C4-2B (cell line): ENCODE measurements around the gene EVA1B.

Source experiments
- ZFX ChIP-seq: fragments of 450-650 bp; IDR thresholded peaks from 2 replicates; pipeline ENCODE4 v1.6.1; 2017
- TF ChIP-seq, protein P1 (sequence below): fragments of 450-650 bp; conservative IDR thresholded peaks from 2 replicates; pipeline ENCODE4 v1.5.1; 2017; ENCODE audit warnings: mild to moderate bottlenecking

DNA sequence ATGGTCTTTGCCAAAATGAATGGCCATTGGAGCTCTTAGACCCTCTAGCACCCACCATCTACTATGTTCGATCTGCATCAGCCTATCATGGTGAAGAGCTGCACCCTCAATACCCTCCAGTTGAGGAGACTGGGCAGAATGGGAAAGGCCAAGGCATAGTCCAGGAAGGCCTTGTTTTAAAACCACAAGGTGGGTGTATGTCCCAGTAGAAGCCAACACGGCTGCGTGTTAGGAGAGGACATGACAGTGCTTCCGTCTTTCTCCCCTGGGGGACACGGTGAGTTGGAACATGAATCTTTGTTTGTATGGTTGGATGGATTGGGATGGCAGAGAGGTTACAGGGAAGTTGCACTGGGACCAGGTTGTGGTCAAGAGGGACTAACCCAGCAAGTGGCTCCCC is 35.9 kb downstream of the EVA1B start:
- TF ChIP-seq, protein P1, sequence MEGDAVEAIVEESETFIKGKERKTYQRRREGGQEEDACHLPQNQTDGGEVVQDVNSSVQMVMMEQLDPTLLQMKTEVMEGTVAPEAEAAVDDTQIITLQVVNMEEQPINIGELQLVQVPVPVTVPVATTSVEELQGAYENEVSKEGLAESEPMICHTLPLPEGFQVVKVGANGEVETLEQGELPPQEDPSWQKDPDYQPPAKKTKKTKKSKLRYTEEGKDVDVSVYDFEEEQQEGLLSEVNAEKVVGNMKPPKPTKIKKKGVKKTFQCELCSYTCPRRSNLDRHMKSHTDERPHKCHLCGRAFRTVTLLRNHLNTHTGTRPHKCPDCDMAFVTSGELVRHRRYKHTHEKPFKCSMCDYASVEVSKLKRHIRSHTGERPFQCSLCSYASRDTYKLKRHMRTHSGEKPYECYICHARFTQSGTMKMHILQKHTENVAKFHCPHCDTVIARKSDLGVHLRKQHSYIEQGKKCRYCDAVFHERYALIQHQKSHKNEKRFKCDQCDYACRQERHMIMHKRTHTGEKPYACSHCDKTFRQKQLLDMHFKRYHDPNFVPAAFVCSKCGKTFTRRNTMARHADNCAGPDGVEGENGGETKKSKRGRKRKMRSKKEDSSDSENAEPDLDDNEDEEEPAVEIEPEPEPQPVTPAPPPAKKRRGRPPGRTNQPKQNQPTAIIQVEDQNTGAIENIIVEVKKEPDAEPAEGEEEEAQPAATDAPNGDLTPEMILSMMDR: no peak
- no peak for TF ChIP-seq ZFX
